WTC11 (cell line): ENCODE data around the gene GALNTL6. TPM values are rescaled to one million over a fixed set of nuclear protein-coding genes. Genes with fewer than 3 reads are reported as not detected.

Source experiments
- ATAC-seq: fragments of 200-7000 bp; cut with Tn5 transposase; 2 replicates; pipeline ENCODE4 v1.10.0; 2021; ENCODE audit warnings: mild to moderate bottlenecking, moderate library complexity
- CTCF ChIA-PET: fragments of 300-600 bp; sonication (Branson Sonifier 250); formaldehyde crosslinking; loops from one replicate; lab custom pipeline; 2021; ENCODE audit warnings: antibody characterized with exemption; lab: Charles Lee
- POLR2A ChIA-PET: fragments of 350-600 bp; sonication (Branson Sonifier 250); formaldehyde crosslinking; loops from one replicate; lab custom pipeline; 2021; ENCODE audit warnings: antibody characterized with exemption; lab: Charles Lee
- DNase-seq: peaks from one replicate; pipeline ENCODE4 v3.0.0; 2021; ENCODE audit warnings: low spot score
- H3K27ac Mint-ChIP-seq: 2 replicates; pipeline ENCODE4 v1.8.0; 2021; ENCODE audit warnings: mixed read lengths
- H3K27me3 Mint-ChIP-seq: 2 replicates; pipeline ENCODE4 v1.8.0; 2021; ENCODE audit warnings: low read depth, mild to moderate bottlenecking, moderate library complexity, mixed read lengths
- H3K36me3 Mint-ChIP-seq: 2 replicates; pipeline ENCODE4 v1.8.0; 2021; ENCODE audit warnings: mixed read lengths
- H3K4me1 Mint-ChIP-seq: 2 replicates; pipeline ENCODE4 v1.8.0; 2022; ENCODE audit warnings: mixed read lengths
- H3K4me3 Mint-ChIP-seq: 2 replicates; pipeline ENCODE4 v1.8.0; 2021; ENCODE audit warnings: mild to moderate bottlenecking, moderate library complexity, mixed read lengths
- H3K9me3 Mint-ChIP-seq: 2 replicates; pipeline ENCODE4 v1.8.0; 2021; ENCODE audit warnings: mixed read lengths
- AR ChIP-seq: fragments of 250-450 bp; sonication (Bioruptor Pico); IDR thresholded peaks from 2 replicates; pipeline ENCODE4 v1.9.0; 2021; ENCODE audit warnings: mild to moderate bottlenecking
- CREM ChIP-seq: sonication (generic); formaldehyde crosslinking; IDR thresholded peaks from 2 replicates; pipeline ENCODE4 v1.8.1; 2022; ENCODE audit warnings: mild to moderate bottlenecking, missing genetic modification reagents, moderate library complexity
- FOXP1 ChIP-seq: sonication (generic); formaldehyde crosslinking; IDR thresholded peaks from 2 replicates; pipeline ENCODE4 v1.8.0; 2022; ENCODE audit warnings: missing genetic modification reagents, mild to moderate bottlenecking, moderate library complexity, borderline replicate concordance
- GABPB1 ChIP-seq: sonication (generic); formaldehyde crosslinking; IDR thresholded peaks from 2 replicates; pipeline ENCODE4 v1.8.1; 2023; ENCODE audit warnings: mild to moderate bottlenecking, missing genetic modification reagents
- IRF1 ChIP-seq: sonication (generic); formaldehyde crosslinking; IDR thresholded peaks from 2 replicates; pipeline ENCODE4 v1.8.0; 2023; ENCODE audit warnings: missing genetic modification reagents
- JUN ChIP-seq: sonication (generic); formaldehyde crosslinking; IDR thresholded peaks from 2 replicates; pipeline ENCODE4 v1.8.0; 2023; ENCODE audit warnings: mild to moderate bottlenecking, missing genetic modification reagents
- NFYB ChIP-seq: sonication (generic); formaldehyde crosslinking; conservative IDR thresholded peaks from 2 replicates; pipeline ENCODE4 v1.8.0; 2022; ENCODE audit warnings: low read depth, missing genetic modification reagents
- RELA ChIP-seq: sonication (generic); formaldehyde crosslinking; IDR thresholded peaks from 2 replicates; pipeline ENCODE4 v1.8.1; 2022; ENCODE audit warnings: missing genetic modification reagents, mild to moderate bottlenecking, borderline replicate concordance
- SMAD4 ChIP-seq: sonication (generic); formaldehyde crosslinking; IDR thresholded peaks from 2 replicates; pipeline ENCODE4 v1.8.0; 2022; ENCODE audit warnings: mild to moderate bottlenecking, missing genetic modification reagents
- SP1 ChIP-seq: sonication (generic); formaldehyde crosslinking; conservative IDR thresholded peaks from 2 replicates; pipeline ENCODE4 v1.8.1; 2022; ENCODE audit warnings: missing genetic modification reagents
- TEAD1 ChIP-seq: sonication (generic); formaldehyde crosslinking; IDR thresholded peaks from 2 replicates; pipeline ENCODE4 v1.8.0; 2022; ENCODE audit warnings: mild to moderate bottlenecking, missing genetic modification reagents
- ZMAT4 ChIP-seq: fragments of 250-450 bp; sonication (Bioruptor Pico); IDR thresholded peaks from 2 replicates; pipeline ENCODE4 v1.9.0; 2021; ENCODE audit warnings: mild to moderate bottlenecking
- ZNF232 ChIP-seq: sonication (generic); formaldehyde crosslinking; IDR thresholded peaks from 2 replicates; pipeline ENCODE4 v1.8.0; 2022; ENCODE audit warnings: mild to moderate bottlenecking, missing genetic modification reagents
- ZNF423 ChIP-seq: fragments of 250-450 bp; sonication (Bioruptor Pico); IDR thresholded peaks from 2 replicates; pipeline ENCODE4 v2.1.2; 2022; ENCODE audit warnings: mild to moderate bottlenecking, moderate library complexity
- ZNF532 ChIP-seq: fragments of 250-450 bp; sonication (Bioruptor Pico); IDR thresholded peaks from 2 replicates; pipeline ENCODE4 v1.9.0; 2021; ENCODE audit warnings: mild to moderate bottlenecking, borderline replicate concordance
- total RNA-seq: library from RNA; stranded (reverse); gene quantifications from 3 replicates; pipeline ENCODE4 v1.2.3, GENCODE V29; 2021
- TF ChIP-seq, protein P1 (sequence below): fragments of 250-450 bp; sonication (Bioruptor Pico); IDR thresholded peaks from 2 replicates; pipeline ENCODE4 v1.9.0; 2021; ENCODE audit warnings: moderate library complexity, mild to moderate bottlenecking, inconsistent platforms, borderline replicate concordance
- TF ChIP-seq, protein P2 (sequence below): sonication (generic); formaldehyde crosslinking; IDR thresholded peaks from 2 replicates; pipeline ENCODE4 v1.8.1; 2022; ENCODE audit warnings: missing genetic modification reagents, borderline replicate concordance

Gene GALNTL6
- total RNA-seq, 1 experiment from 2014 or later, result 0.24 TPM

- Mint-ChIP-seq H3K36me3 (no peaks in the 10 kb centered on the region), H3K27me3 (no peaks in the 10 kb centered on the region), H3K4me1 (peaks cover 6% of the 10 kb centered on the region; the same call in 1 of the 2 replicates), H3K27ac (no peak overlapping the region), H3K9me3 (no peaks in the 10 kb centered on the region), H3K4me3 (no peak overlapping the region)
- POLR2A ChIA-PET, result no interaction called here
- DNase-seq (no peak), ATAC-seq (no peak)
- TF ChIP-seq AR (CRISPR knock-in tag), result no peak
- TF ChIP-seq TEAD1, result no peak
- CTCF ChIA-PET, result no interaction called here
Measured at GRCh38 chr4:172356016-172356415, 542.8 kb downstream of the GALNTL6 start.

- Mint-ChIP-seq H3K9me3 (no peaks in the 10 kb centered on the region), H3K4me3 (no peak overlapping the region), H3K4me1 (peaks cover 6% of the 10 kb centered on the region; the same call in 1 of the 2 replicates), H3K36me3 (no peaks in the 10 kb centered on the region), H3K27me3 (no peaks in the 10 kb centered on the region), H3K27ac (no peak overlapping the region)
- DNase-seq, result no peak
- ATAC-seq, result no peak
- ChIA-PET CTCF (no interaction called here), POLR2A (no interaction called here)
- TF ChIP-seq IRF1 (CRISPR knock-in tag) (no peak), GABPB1 (CRISPR knock-in tag) (no peak), JUN (CRISPR knock-in tag) (no peak), ZNF532 (no peak)
Measured at GRCh38 chr4:172357006-172357540, 543.9 kb downstream of the GALNTL6 start.

DNA sequence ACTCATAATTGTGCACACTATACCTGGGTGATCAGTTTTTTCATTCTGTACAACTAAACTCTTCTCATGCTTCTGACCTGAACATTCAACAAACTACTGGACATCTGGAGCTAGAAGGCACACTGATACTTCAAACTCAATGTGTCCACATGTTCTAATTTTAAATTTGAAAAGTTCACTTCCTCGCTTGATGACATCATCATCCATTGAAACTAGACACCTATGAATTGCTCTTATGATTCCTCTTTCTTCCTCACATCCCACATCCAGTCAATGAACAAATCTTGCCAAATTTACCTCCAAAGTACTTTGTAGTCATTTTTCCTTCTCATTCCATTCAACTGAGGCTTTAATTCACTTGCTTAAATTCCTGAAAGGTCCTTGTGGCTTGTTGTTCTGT lies 549.4 kb downstream of the GALNTL6 start:
- peaks cover 28% of the 10 kb centered on the region for H3K9me3 Mint-ChIP-seq
- H3K4me3 Mint-ChIP-seq, result no peak overlapping the region
- ATAC-seq (no peak), DNase-seq (no peak)
- CTCF ChIA-PET, result no interaction called here
- H3K36me3 Mint-ChIP-seq, result peaks cover 6% of the 10 kb centered on the region
- H3K27ac Mint-ChIP-seq, result no peak overlapping the region
- no peak for TF ChIP-seq SMAD4
- H3K4me1 Mint-ChIP-seq, result no peaks in the 10 kb centered on the region
- H3K27me3 Mint-ChIP-seq, result no peaks in the 10 kb centered on the region
- POLR2A ChIA-PET, result no interaction called here

DNA sequence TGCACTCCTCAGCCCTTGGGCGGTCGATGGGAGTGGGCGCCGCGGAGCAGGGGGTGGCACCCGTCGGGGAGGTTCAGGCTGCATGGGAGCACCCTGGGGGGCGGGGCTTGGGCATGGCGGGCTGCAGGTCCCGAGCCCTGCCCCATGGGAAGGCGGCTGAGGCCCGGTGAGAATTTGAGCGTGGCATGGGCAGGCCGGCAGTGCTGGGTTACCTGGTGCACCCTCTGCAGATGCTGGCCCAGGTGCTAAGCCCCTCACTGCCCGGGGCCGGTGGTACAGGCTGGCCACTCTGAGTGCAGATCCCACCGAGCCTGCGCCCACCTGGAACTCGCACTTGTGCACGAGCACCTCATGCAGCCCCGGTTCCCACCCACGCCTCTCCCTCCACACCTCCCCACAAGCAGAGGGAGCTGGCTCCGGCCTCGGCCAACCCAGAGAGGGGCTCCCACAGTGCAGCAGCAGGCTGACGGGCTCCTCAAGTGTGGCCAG lies 556.3 kb downstream of the GALNTL6 start:
- peaks cover 33% of the 10 kb centered on the region for H3K36me3 Mint-ChIP-seq
- no peaks in the 10 kb centered on the region for H3K4me1 Mint-ChIP-seq
- POLR2A ChIA-PET, result no interaction called here
- CTCF ChIA-PET, result no interaction called here
- no peaks in the 10 kb centered on the region for H3K27me3 Mint-ChIP-seq
- no peak for DNase-seq
- H3K9me3 Mint-ChIP-seq, result peaks cover 66% of the 10 kb centered on the region
- no peak for ATAC-seq
- no peak overlapping the region for H3K27ac Mint-ChIP-seq
- H3K4me3 Mint-ChIP-seq, result no peak overlapping the region
- TF ChIP-seq ZNF232 (CRISPR knock-in tag), result no peak
- no peak for TF ChIP-seq SP1 (CRISPR knock-in tag)
- no peak; the same call in 1 of the 2 replicates for TF ChIP-seq RELA
- TF ChIP-seq NFYB, result no peak
- no peak for TF ChIP-seq FOXP1 (CRISPR knock-in tag)
- TF ChIP-seq, protein P1, sequence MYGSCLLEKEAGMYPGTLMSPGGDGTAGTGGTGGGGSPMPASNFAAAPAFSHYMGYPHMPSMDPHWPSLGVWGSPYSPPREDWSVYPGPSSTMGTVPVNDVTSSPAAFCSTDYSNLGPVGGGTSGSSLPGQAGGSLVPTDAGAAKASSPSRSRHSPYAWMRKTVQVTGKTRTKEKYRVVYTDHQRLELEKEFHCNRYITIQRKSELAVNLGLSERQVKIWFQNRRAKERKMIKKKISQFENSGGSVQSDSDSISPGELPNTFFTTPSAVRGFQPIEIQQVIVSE (CRISPR knock-in tag), result no peak
- no peak for TF ChIP-seq CREM (CRISPR knock-in tag)
- TF ChIP-seq, protein P2, sequence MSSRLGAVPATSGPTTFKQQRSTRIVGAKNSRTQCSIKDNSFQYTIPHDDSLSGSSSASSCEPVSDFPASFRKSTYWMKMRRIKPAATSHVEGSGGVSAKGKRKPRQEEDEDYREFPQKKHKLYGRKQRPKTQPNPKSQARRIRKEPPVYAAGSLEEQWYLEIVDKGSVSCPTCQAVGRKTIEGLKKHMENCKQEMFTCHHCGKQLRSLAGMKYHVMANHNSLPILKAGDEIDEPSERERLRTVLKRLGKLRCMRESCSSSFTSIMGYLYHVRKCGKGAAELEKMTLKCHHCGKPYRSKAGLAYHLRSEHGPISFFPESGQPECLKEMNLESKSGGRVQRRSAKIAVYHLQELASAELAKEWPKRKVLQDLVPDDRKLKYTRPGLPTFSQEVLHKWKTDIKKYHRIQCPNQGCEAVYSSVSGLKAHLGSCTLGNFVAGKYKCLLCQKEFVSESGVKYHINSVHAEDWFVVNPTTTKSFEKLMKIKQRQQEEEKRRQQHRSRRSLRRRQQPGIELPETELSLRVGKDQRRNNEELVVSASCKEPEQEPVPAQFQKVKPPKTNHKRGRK (CRISPR knock-in tag), result no peak
- no peak for TF ChIP-seq ZNF423 (CRISPR knock-in tag)
- TF ChIP-seq ZMAT4, result no peak
